ENCODE measurements around the gene KLHL30. TPM values are rescaled to one million over a fixed set of nuclear protein-coding genes. Genes with fewer than 3 reads are reported as not detected.

The KLHL30 gene
- total RNA-seq, 1 experiment from 2014 or later, result 0.61 TPM

DNA sequence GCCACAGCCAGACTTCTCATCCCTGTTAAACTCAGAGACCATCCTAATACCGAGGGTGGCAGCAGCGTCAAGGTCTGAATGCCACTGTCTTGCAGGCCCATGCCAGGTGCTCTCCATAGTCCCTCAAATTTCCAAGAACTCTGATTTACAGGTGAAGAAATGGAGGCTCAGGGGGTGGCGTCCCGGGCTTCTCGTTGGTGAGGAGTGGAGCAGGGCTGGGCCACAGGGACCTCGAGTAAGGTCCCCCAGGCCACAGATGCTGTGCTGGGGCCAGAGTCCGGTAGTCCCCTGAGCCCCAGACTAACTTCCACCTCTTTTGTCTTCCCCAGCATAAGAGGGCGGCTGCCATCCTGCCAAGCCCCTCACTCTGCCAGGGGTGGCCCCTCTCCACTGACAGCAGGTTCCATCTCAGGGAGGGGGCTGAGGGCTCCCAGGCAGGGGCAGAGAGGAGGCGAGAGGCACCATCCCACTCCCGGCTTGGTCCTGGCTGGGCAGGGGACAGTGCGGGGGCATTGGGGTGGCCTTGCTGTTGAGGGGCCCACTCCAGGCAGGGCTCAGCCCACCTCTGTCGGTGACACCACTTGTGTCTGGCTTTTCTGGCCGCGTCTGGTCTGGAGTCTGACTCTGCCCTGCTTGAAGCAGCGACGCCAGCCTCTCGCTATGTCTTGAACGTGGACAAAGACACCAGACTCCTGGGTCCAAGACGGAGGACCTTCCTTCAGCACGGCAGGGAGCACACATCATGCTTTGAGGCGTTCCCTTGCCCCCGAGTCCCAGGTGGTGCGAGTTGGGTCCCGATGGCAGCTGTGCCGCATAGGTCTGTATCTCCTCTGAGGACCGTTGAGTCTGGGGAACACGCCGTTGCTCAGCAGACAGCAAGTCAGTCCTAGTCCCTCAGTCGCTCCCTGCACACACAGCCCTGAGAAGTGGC is 15.9 kb upstream of the KLHL30 start:
- Histone ChIP-seq H3K9ac (ENCODE audit: low read length) (no peak overlapping the region), H3K27ac (ENCODE audit: low read depth, low read length) (no peak overlapping the region), H3K36me3 (ENCODE audit: control insufficient read depth in 1 of 2, insufficient read depth in 2 of 2, low read length in 2 of 2) (no peaks in the 10 kb centered on the region), H3K4me2 (ENCODE audit: low read length) (no peak overlapping the region), H3K9me2 (ENCODE audit: insufficient read depth) (no peaks in the 10 kb centered on the region), H3K4me1 (ENCODE audit: control insufficient read depth in 1 of 2, insufficient read depth in 2 of 2, low read length in 2 of 2) (no peaks in the 10 kb centered on the region), H3K4me3 (replicated peaks in 1 of 2; ENCODE audit: low read depth in 1 of 2, low read length in 2 of 2) (no peak overlapping the region), H2AFZ (ENCODE audit: low read depth, low read length, poor library complexity, severe bottlenecking) (no peak overlapping the region), H3K9me3 (ENCODE audit: control insufficient read depth in 1 of 2, insufficient read depth in 1 of 2, low read depth in 1 of 2, low read length in 2 of 2) (peaks cover 0 to 10% of the 10 kb centered on the region in 2 experiments; a peak in 1 of 4 replicates), H3K27me3 (ENCODE audit: insufficient read depth, low read length) (no peaks in the 10 kb centered on the region; the same call in 1 of the 2 replicates), H4K20me1 (ENCODE audit: insufficient read depth) (no peaks in the 10 kb centered on the region), H3K79me2 (ENCODE audit: insufficient read depth, low read length) (no peaks in the 10 kb centered on the region)
- TF ChIP-seq POLR2A (IDR thresholded peaks at IDR 0.05; ENCODE audit: borderline replicate concordance, extremely low read depth, insufficient read depth, insufficient read length), result no peak
- TF ChIP-seq, protein P1, sequence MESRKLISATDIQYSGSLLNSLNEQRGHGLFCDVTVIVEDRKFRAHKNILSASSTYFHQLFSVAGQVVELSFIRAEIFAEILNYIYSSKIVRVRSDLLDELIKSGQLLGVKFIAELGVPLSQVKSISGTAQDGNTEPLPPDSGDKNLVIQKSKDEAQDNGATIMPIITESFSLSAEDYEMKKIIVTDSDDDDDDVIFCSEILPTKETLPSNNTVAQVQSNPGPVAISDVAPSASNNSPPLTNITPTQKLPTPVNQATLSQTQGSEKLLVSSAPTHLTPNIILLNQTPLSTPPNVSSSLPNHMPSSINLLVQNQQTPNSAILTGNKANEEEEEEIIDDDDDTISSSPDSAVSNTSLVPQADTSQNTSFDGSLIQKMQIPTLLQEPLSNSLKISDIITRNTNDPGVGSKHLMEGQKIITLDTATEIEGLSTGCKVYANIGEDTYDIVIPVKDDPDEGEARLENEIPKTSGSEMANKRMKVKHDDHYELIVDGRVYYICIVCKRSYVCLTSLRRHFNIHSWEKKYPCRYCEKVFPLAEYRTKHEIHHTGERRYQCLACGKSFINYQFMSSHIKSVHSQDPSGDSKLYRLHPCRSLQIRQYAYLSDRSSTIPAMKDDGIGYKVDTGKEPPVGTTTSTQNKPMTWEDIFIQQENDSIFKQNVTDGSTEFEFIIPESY (IDR thresholded peaks at IDR 0.05; ENCODE audit: extremely low read depth, insufficient replicate concordance, low read length), result no peak
- TF ChIP-seq ZFX (IDR thresholded peaks at IDR 0.05), result no peak
- no peak for TF ChIP-seq FOSL1 (IDR thresholded peaks at IDR 0.05; ENCODE audit: low read depth)
- no peak for TF ChIP-seq JUND (IDR thresholded peaks at IDR 0.05)
- no peak for TF ChIP-seq EGR1 (IDR thresholded peaks at IDR 0.05; ENCODE audit: low read depth)
- ChIA-PET RAD21 (ENCODE audit: low non-redundant PET in 1 of 2, low total read pairs in 2 of 2, uncharacterized antibody in 2 of 2, unreplicated experiment in 2 of 2) (no interaction called here), POLR2A (no interaction called here), CTCF (no interaction called here)
- no TSS peak for BruUV-seq (replicated peaks)
- ATAC-seq (no peak), DNase-seq (ENCODE audit: low read depth, low spot score) (no peak)
- intact Hi-C loops (cut with micrococcal nuclease), result no loop called here
